Neural progenitor cell (in vitro differentiated cells): ENCODE data around the gene TTC21A. TPM values are rescaled to one million over a fixed set of nuclear protein-coding genes. Genes with fewer than 3 reads are reported as not detected.
A peak's percentile ranks its signal among the peaks of the same experiment; 100 is the strongest.

Experiments
- DNase-seq: peaks from one replicate; pipeline ENCODE4 v3.0.0-alpha.2; 2016; ENCODE audit warnings: low spot score
- H2AFZ ChIP-seq: fragments of 200-600 bp; sonication (generic); replicated peaks from 2 replicates; pipeline ENCODE4 v1.6.1; 2016; ENCODE audit warnings: antibody characterized with exemption
- H3F3A ChIP-seq: fragments of 200-600 bp; sonication (generic); 2 replicates; pipeline ENCODE4 v1.6.1; 2016; ENCODE audit warnings: antibody characterized with exemption, low read depth
- H3K27ac ChIP-seq: fragments of 200-600 bp; sonication (generic); 2 replicates; pipeline ENCODE4 v1.5.1; 2016; ENCODE audit warnings: mild to moderate bottlenecking
- H3K27me3 ChIP-seq: fragments of 200-600 bp; sonication (generic); 2 replicates; pipeline ENCODE4 v1.6.1; 2016; ENCODE audit warnings: mild to moderate bottlenecking, moderate library complexity
- H3K36me3 ChIP-seq: fragments of 200-600 bp; sonication (generic); 2 replicates; pipeline ENCODE4 v1.5.1; 2016
- H3K4me1 ChIP-seq: fragments of 200-600 bp; sonication (generic); 2 replicates; pipeline ENCODE4 v1.6.1; 2016; ENCODE audit warnings: mixed run types
- H3K4me2 ChIP-seq: fragments of 200-600 bp; sonication (generic); 2 replicates; pipeline ENCODE4 v1.6.1; 2016
- H3K4me3 ChIP-seq: fragments of 200-600 bp; sonication (generic); 2 replicates; pipeline ENCODE4 v1.5.1; 2016
- H3K79me2 ChIP-seq: fragments of 200-600 bp; sonication (generic); 2 replicates; pipeline ENCODE4 v1.6.1; 2016; ENCODE audit warnings: low read depth
- H3K9ac ChIP-seq: fragments of 200-600 bp; sonication (generic); 2 replicates; pipeline ENCODE4 v1.6.1; 2016
- H3K9me3 ChIP-seq: fragments of 200-600 bp; sonication (generic); 2 replicates; pipeline ENCODE4 v1.5.1; 2016; ENCODE audit warnings: low read depth
- H4K20me1 ChIP-seq: fragments of 200-600 bp; sonication (generic); 2 replicates; pipeline ENCODE4 v1.6.1; 2016; ENCODE audit warnings: low read depth
- H3K27ac Mint-ChIP-seq: 3 replicates; pipeline ENCODE4 v1.8.0; 2021; ENCODE audit warnings: mixed read lengths
- H3K27me3 Mint-ChIP-seq: 2 replicates; pipeline ENCODE4 v1.8.0; 2022; ENCODE audit warnings: low read depth, mild to moderate bottlenecking, inconsistent platforms, moderate library complexity, mixed read lengths; ENCODE audit not compliant: insufficient read depth
- H3K36me3 Mint-ChIP-seq: 3 replicates; pipeline ENCODE4 v1.8.0; 2021; ENCODE audit warnings: mixed read lengths
- H3K4me1 Mint-ChIP-seq: 3 replicates; pipeline ENCODE4 v1.8.0; 2021; ENCODE audit warnings: mixed read lengths
- H3K4me3 Mint-ChIP-seq: 3 replicates; pipeline ENCODE4 v1.8.0; 2021; ENCODE audit warnings: mild to moderate bottlenecking, moderate library complexity, mixed read lengths
- H3K9me3 Mint-ChIP-seq: 3 replicates; pipeline ENCODE4 v1.8.0; 2020; ENCODE audit warnings: mixed read lengths
- CTCF ChIP-seq: fragments of 200-600 bp; sonication (generic); IDR thresholded peaks from 2 replicates; pipeline ENCODE4 v1.5.1; 2017; ENCODE audit warnings: antibody characterized with exemption, mild to moderate bottlenecking
- EZH2 ChIP-seq: fragments of 200-600 bp; sonication (generic); IDR thresholded peaks from 2 replicates; pipeline ENCODE4 v1.6.1; 2017; ENCODE audit warnings: antibody characterized with exemption, mild to moderate bottlenecking, moderate library complexity
- EZH2phosphoT487 ChIP-seq: fragments of 200-600 bp; sonication (generic); IDR thresholded peaks from 2 replicates; pipeline ENCODE4 v1.6.1; 2017; ENCODE audit warnings: antibody characterized with exemption
- total RNA-seq: library from RNA; depleted of rRNA; stranded (reverse); fragments of >200 nt; gene quantifications from 2 replicates; pipeline ENCODE4 v1.2.3, GENCODE V29; 2015; ENCODE audit warnings: low replicate concordance

TTC21A gene
- total RNA-seq, 1 donor from 2014 or later = 1.2 TPM

GRCh38 chr3:39148435-39149058, 41.1 kb downstream of the TTC21A start:
- Histone ChIP-seq H3K9ac (no peak overlapping the region), H3K79me2 (peaks cover 23% of the 10 kb centered on the region), H3K27ac (no peak overlapping the region)

GRCh38 chr3:39149059-39149455, 41.6 kb downstream of the TTC21A start:
- peaks cover 35% of the 10 kb centered on the region for H4K20me1 ChIP-seq
- no peak overlapping the region for H3K9ac ChIP-seq
- Mint-ChIP-seq H3K4me3 (peak overlapping the region; percentile 41), H3K27ac (peak overlapping the region; percentile 23), H3K27me3 (peaks cover 14% of the 10 kb centered on the region), H3K9me3 (no peaks in the 10 kb centered on the region), H3K36me3 (peaks cover 4% of the 10 kb centered on the region), H3K4me1 (peaks cover 74% of the 10 kb centered on the region)
- H3F3A ChIP-seq = peaks cover 31% of the 10 kb centered on the region
- H3K36me3 ChIP-seq = no peaks in the 10 kb centered on the region
- H3K4me1 ChIP-seq = peaks cover 25% of the 10 kb centered on the region
- H3K4me2 ChIP-seq = no peak overlapping the region
- H2AFZ ChIP-seq = no peak overlapping the region
- no peak for TF ChIP-seq CTCF
- no peak for TF ChIP-seq EZH2
- no peak for TF ChIP-seq EZH2phosphoT487
- H3K9me3 ChIP-seq = no peaks in the 10 kb centered on the region
- H3K27ac ChIP-seq = no peak overlapping the region
- no peak for DNase-seq
- H3K27me3 ChIP-seq = peaks cover 11% of the 10 kb centered on the region
- H3K79me2 ChIP-seq = peaks cover 23% of the 10 kb centered on the region
- H3K4me3 ChIP-seq = no peak overlapping the region

More at GRCh38 chr3:39148435-39149058, 41.1 kb downstream of the TTC21A start:
- H3K9me3 ChIP-seq = no peaks in the 10 kb centered on the region
- Mint-ChIP-seq H3K27me3 (peaks cover 14% of the 10 kb centered on the region), H3K27ac (peak overlapping the region; percentile 94), H3K4me3 (peak overlapping the region; percentile 56), H3K36me3 (peaks cover 4% of the 10 kb centered on the region), H3K9me3 (no peaks in the 10 kb centered on the region), H3K4me1 (peaks cover 72% of the 10 kb centered on the region)
- peaks cover 35% of the 10 kb centered on the region for H4K20me1 ChIP-seq
- H3K4me2 ChIP-seq = no peak overlapping the region
- no peaks in the 10 kb centered on the region for H3K36me3 ChIP-seq
- H3K4me1 ChIP-seq = peaks cover 23% of the 10 kb centered on the region
- DNase-seq = no peak
- H3F3A ChIP-seq = peaks cover 26% of the 10 kb centered on the region
- TF ChIP-seq EZH2phosphoT487 (no peak), CTCF (no peak), EZH2 (no peak)
- peaks cover 11% of the 10 kb centered on the region for H3K27me3 ChIP-seq
- H3K4me3 ChIP-seq = no peak overlapping the region
- H2AFZ ChIP-seq = no peak overlapping the region

GRCh38 chr3:39149498-39150147, 42.1 kb downstream of the TTC21A start:
- no peak overlapping the region for H3K9ac ChIP-seq
- H3K4me2 ChIP-seq = no peak overlapping the region
- Mint-ChIP-seq H3K4me1 (peaks cover 77% of the 10 kb centered on the region), H3K4me3 (no peak overlapping the region), H3K9me3 (no peaks in the 10 kb centered on the region), H3K27me3 (peaks cover 11% of the 10 kb centered on the region), H3K27ac (no peak overlapping the region), H3K36me3 (peaks cover under 1% of the 10 kb centered on the region)
- no peak overlapping the region for H3K4me3 ChIP-seq
- no peak for DNase-seq
- peaks cover 35% of the 10 kb centered on the region for H4K20me1 ChIP-seq
- peaks cover 11% of the 10 kb centered on the region for H3K27me3 ChIP-seq
- H3K36me3 ChIP-seq = no peaks in the 10 kb centered on the region
- H3F3A ChIP-seq = peaks cover 37% of the 10 kb centered on the region
- no peaks in the 10 kb centered on the region for H3K9me3 ChIP-seq
- no peak for TF ChIP-seq CTCF
- TF ChIP-seq EZH2 = no peak
- TF ChIP-seq EZH2phosphoT487 = no peak
- H3K27ac ChIP-seq = no peak overlapping the region
- peaks cover 31% of the 10 kb centered on the region for H3K4me1 ChIP-seq
- no peak overlapping the region for H2AFZ ChIP-seq
- H3K79me2 ChIP-seq = peaks cover 23% of the 10 kb centered on the region
